SIG-M5 (cell line): Measurements from ENCODE around the gene NQO1.

Experiments used
- DNase-seq: peaks from one replicate; lab custom pipeline; 2025; lab: John Stamatoyannopoulos, UW

Gene NQO1

GRCh38 chr16:69706256-69706974 lies 19.9 kb downstream of the NQO1 start:
- DNase-seq = no peak

- no peak for DNase-seq
These were observed 22.7 kb downstream of the NQO1 start for GRCh38 chr16:69703638-69704037.

DNA sequence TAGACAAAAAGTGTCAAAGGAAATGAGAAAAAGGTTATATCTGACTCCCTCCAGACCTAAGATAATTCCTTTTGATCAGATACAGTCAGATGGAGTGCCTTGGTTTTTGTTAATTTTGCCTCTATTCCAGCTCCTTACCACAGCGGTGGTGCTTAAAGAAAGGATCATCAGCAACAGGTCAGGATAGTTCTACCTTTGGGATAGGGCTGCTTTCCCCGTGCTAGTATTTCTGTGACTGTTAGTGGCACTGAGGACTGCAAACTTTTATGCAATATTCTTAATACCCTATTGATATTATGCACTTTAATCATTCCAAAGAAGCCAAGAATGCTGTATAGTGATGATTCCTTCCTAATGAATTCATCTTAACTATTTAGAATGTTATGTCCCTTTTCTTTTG lies 24.5 kb downstream of the NQO1 start:
- DNase-seq = no peak

- no peak for DNase-seq
These were observed 24.9 kb downstream of the NQO1 start for GRCh38 chr16:69701452-69701851.

- no peak for DNase-seq
These were observed 26.4 kb downstream of the NQO1 start for GRCh38 chr16:69699915-69700314.

- no peak for DNase-seq
These were observed 28.0 kb downstream of the NQO1 start for GRCh38 chr16:69698404-69698803.

GRCh38 chr16:69693916-69694315 lies 32.4 kb downstream of the NQO1 start:
- no peak for DNase-seq

DNA sequence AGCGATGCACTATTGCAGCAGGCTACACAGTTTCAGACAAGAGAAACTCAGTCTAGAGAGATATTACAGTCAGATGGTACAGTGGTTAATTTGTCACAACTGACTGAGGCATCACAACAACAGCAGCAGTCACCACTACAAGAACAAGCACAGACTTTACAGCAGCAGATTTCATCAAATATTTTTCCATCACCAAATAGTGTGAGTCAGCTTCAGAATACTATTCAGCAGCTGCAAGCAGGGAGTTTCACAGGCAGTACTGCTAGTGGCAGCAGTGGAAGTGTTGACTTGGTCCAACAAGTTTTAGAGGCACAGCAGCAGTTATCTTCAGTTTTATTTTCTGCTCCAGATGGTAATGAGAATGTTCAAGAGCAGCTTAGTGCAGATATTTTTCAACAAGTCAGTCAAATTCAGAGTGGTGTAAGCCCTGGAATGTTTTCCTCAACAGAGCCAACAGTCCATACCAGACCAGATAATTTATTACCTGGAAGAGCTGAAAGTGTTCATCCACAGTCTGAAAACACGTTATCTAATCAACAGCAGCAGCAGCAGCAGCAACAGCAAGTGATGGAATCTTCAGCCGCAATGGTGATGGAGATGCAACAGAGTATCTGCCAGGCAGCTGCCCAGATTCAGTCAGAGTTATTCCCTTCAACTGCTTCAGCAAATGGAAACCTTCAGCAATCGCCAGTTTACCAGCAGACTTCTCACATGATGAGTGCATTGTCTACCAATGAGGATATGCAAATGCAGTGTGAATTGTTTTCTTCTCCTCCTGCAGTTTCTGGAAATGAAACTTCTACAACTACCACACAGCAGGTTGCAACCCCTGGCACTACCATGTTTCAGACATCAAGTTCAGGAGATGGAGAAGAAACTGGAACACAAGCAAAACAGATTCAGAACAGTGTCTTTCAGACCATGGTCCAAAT lies 34.1 kb downstream of the NQO1 start:
- DNase-seq = no peak

DNA sequence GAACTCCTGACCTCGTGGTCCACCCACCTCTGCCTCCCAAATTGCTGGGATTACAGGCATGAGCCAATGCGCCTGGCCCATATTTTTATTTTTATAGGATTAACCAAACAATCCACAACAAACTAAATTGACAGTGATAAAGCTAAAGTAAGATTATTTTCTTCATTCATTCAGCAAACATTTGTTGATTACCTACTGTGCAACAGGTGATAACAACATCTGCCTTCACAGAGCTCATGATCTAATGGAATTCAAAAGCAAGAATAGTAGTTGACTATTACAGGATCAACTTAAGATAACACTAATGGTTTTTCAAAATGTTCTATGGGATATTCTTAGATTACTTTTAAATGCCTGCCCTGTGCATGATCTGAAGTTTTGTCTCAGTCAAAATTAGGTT lies 37.8 kb downstream of the NQO1 start:
- no peak for DNase-seq

DNA sequence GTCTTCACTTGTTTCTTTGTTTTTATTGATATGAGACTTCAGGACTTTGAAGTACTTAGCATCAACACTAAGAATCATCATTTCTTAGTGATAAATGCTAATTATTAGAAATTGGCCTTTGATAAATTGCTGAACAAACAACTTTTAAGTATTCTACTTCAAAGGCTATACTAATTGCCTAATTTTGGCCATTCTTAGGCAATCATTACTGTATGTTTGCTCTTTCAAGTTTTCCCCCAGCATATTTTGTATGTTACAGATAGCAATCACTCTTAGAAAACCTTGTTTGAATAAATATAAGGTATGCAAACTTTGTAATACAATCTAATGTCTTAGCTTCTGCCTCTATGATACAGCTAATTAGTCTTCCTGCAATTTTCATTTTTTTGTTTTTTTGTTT lies 46.0 kb downstream of the NQO1 start:
- DNase-seq = no peak

DNA sequence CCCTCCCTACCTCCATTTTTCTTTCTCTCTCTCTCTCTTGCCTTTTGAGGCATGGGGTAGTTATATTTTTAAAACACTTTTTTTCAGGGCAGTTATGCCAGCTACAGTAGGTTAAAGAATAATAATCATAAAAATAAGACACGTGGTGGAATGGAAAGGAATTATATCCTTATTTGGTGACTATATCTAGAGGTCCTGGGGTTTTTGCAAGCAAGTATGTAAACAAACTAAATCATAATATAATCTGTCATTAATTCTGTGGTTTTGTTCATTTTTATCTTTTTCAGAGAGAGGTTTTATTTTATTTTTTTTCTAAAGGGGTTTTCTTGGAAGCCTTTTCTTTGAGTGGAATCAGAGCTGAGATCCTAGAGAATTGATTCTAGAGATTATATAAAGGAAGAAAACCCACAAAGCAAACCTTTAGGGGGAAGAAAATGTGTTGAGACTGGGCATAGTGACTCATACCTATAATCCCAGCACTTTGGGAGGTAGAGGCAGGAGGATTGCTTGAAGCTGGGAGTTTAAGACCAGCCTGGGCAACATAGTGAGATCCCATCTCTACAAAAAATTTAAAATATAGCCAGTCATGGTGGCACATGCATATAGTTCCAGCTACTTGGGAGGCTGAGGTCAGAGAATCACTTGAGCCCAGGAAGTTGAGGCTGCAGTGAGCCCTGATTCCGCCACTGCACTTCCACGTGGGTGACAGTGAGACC lies 53.2 kb downstream of the NQO1 start:
- DNase-seq = no peak

GRCh38 chr16:69672315-69672997 lies 53.9 kb downstream of the NQO1 start:
- DNase-seq = no peak

DNA sequence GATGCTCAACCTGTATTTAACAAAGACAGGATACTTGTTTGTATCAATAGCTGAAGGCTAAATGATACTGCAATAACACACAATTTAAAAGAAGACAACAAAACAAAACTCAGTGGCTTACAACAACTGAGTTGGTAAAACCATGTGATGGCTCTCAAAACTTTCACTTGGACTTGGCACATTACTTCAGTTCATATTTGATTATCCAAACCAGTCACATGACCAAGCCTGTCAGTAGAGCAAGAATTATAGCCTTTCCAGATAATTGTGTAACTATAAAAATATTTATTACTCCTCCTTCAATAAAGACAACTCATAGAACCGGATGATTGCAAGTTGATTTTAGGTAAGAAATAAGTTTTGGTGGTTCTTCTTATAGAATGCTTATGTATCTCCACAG lies 56.8 kb downstream of the NQO1 start:
- no peak for DNase-seq

DNA sequence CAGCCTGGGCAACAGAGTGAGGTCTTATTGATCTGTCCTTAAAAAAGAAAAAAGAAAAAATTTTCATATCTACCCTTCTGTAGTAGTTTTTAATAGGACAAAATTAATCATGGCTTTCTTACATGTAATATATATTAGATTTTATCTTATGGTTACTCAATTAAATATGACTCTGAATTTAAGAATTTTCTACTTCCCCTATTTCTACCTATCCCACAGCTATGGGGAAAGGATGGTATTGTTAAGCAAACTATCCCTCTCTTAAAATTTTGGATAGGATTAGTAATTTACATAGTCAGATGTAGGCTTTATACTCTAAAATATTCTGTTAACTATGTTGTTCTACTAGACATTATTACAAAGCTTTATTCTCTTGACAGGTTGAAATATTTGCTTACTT lies 62.5 kb downstream of the NQO1 start:
- DNase-seq = no peak

- DNase-seq = no peak
These were observed 63.5 kb downstream of the NQO1 start for GRCh38 chr16:69662901-69663300.

GRCh38 chr16:69660166-69660565 lies 66.2 kb downstream of the NQO1 start:
- DNase-seq = no peak
